HUES6 (cell line): ENCODE data around the gene COG6.

Experiments
- H3K27ac ChIP-seq: 2 replicates; pipeline ENCODE4 v1.7.0; 2013; ENCODE audit warnings: low read depth, mild to moderate bottlenecking, low read length, inconsistent platforms
- H3K27me3 ChIP-seq: 2 replicates; pipeline ENCODE4 v1.6.1; 2013; ENCODE audit warnings: low read length; ENCODE audit not compliant: control insufficient read depth, insufficient read depth
- H3K36me3 ChIP-seq: 2 replicates; pipeline ENCODE4 v1.6.1; 2013; ENCODE audit warnings: low read length; ENCODE audit not compliant: control insufficient read depth, insufficient read depth
- H3K4me1 ChIP-seq: 2 replicates; pipeline ENCODE4 v1.6.1; 2013; ENCODE audit warnings: low read length; ENCODE audit not compliant: control insufficient read depth, insufficient read depth
- H3K4me3 ChIP-seq: 2 replicates; pipeline ENCODE4 v1.5.1; 2013; ENCODE audit warnings: low read depth, low read length
- H3K9ac ChIP-seq: one replicate; pipeline ENCODE4 v1.6.1; 2013; ENCODE audit warnings: mild to moderate bottlenecking, low read length
- H3K9me3 ChIP-seq: 2 replicates; pipeline ENCODE4 v1.6.1; 2013; ENCODE audit warnings: low read depth, low read length; ENCODE audit not compliant: control insufficient read depth, insufficient read depth

COG6 gene

GRCh38 chr13:39676315-39676876 is 20.9 kb downstream of the COG6 start:
- Histone ChIP-seq H3K4me1 (no peaks in the 10 kb centered on the region), H3K4me3 (no peak overlapping the region), H3K36me3 (peaks cover 28% of the 10 kb centered on the region), H3K9me3 (peaks cover 6% of the 10 kb centered on the region), H3K27me3 (no peaks in the 10 kb centered on the region), H3K27ac (no peak overlapping the region), H3K9ac (no peak overlapping the region)

GRCh38 chr13:39682310-39682709 is 26.8 kb downstream of the COG6 start:
- H3K27ac ChIP-seq: no peak overlapping the region
- no peak overlapping the region for H3K9ac ChIP-seq
- no peak overlapping the region for H3K4me3 ChIP-seq

GRCh38 chr13:39682788-39683187 is 27.3 kb downstream of the COG6 start:
- H3K9ac ChIP-seq: no peak overlapping the region
- peaks cover 31% of the 10 kb centered on the region for H3K36me3 ChIP-seq
- no peak overlapping the region for H3K4me3 ChIP-seq
- H3K9me3 ChIP-seq: peaks cover 6% of the 10 kb centered on the region
- H3K27ac ChIP-seq: no peak overlapping the region
- H3K4me1 ChIP-seq: no peaks in the 10 kb centered on the region
- no peaks in the 10 kb centered on the region for H3K27me3 ChIP-seq

More at GRCh38 chr13:39682310-39682709, 26.8 kb downstream of the COG6 start:
- Histone ChIP-seq H3K27me3 (no peaks in the 10 kb centered on the region), H3K36me3 (peaks cover 28% of the 10 kb centered on the region), H3K4me1 (no peaks in the 10 kb centered on the region), H3K9me3 (peaks cover 6% of the 10 kb centered on the region)

GRCh38 chr13:39684531-39685137 is 29.2 kb downstream of the COG6 start:
- Histone ChIP-seq H3K36me3 (peaks cover 32% of the 10 kb centered on the region), H3K9ac (no peak overlapping the region)

GRCh38 chr13:39685652-39686051 is 30.2 kb downstream of the COG6 start:
- no peak overlapping the region for H3K4me3 ChIP-seq
- H3K4me1 ChIP-seq: no peaks in the 10 kb centered on the region
- H3K9me3 ChIP-seq: 0 out of 2 replicates have a peak, but pooled peaks cover under 1% of the 10 kb centered on the region
- H3K27ac ChIP-seq: no peak overlapping the region
- no peak overlapping the region for H3K9ac ChIP-seq
- H3K36me3 ChIP-seq: peaks cover 26% of the 10 kb centered on the region
- H3K27me3 ChIP-seq: no peaks in the 10 kb centered on the region

More at GRCh38 chr13:39684531-39685137, 29.2 kb downstream of the COG6 start:
- peaks cover 6% of the 10 kb centered on the region for H3K9me3 ChIP-seq
- H3K4me1 ChIP-seq: no peaks in the 10 kb centered on the region
- no peak overlapping the region for H3K27ac ChIP-seq
- H3K27me3 ChIP-seq: no peaks in the 10 kb centered on the region
- no peak overlapping the region for H3K4me3 ChIP-seq

- no peaks in the 10 kb centered on the region for H3K27me3 ChIP-seq
- no peak overlapping the region for H3K4me3 ChIP-seq
- H3K27ac ChIP-seq: no peak overlapping the region
- H3K9me3 ChIP-seq: no peaks in the 10 kb centered on the region
- no peak overlapping the region for H3K9ac ChIP-seq
- peaks cover 19% of the 10 kb centered on the region for H3K36me3 ChIP-seq
- no peaks in the 10 kb centered on the region for H3K4me1 ChIP-seq
Measured at GRCh38 chr13:39688278-39688677, 32.8 kb downstream of the COG6 start.

GRCh38 chr13:39688699-39689405 is 33.4 kb downstream of the COG6 start:
- no peaks in the 10 kb centered on the region for H3K9me3 ChIP-seq
- no peak overlapping the region for H3K4me3 ChIP-seq
- no peaks in the 10 kb centered on the region for H3K27me3 ChIP-seq
- no peak overlapping the region for H3K27ac ChIP-seq
- H3K36me3 ChIP-seq: peaks cover 19% of the 10 kb centered on the region
- no peak overlapping the region for H3K9ac ChIP-seq
- H3K4me1 ChIP-seq: no peaks in the 10 kb centered on the region

GRCh38 chr13:39692660-39693438 is 37.4 kb downstream of the COG6 start:
- Histone ChIP-seq H3K36me3 (peaks cover 19% of the 10 kb centered on the region), H3K9ac (no peak overlapping the region), H3K27ac (no peak overlapping the region), H3K4me3 (no peak overlapping the region), H3K9me3 (no peaks in the 10 kb centered on the region), H3K4me1 (no peaks in the 10 kb centered on the region), H3K27me3 (no peaks in the 10 kb centered on the region)

GRCh38 chr13:39699274-39699673 is 43.8 kb downstream of the COG6 start:
- Histone ChIP-seq H3K9ac (no peak overlapping the region), H3K9me3 (no peaks in the 10 kb centered on the region)

GRCh38 chr13:39712626-39713025 is 57.2 kb downstream of the COG6 start:
- H3K27me3 ChIP-seq: no peaks in the 10 kb centered on the region
- no peak overlapping the region for H3K9ac ChIP-seq

More at GRCh38 chr13:39699274-39699673, 43.8 kb downstream of the COG6 start:
- H3K4me3 ChIP-seq: no peak overlapping the region
- H3K27me3 ChIP-seq: no peaks in the 10 kb centered on the region
- H3K27ac ChIP-seq: no peak overlapping the region
- H3K36me3 ChIP-seq: 0 out of 2 replicates have a peak, but pooled peaks cover 5% of the 10 kb centered on the region
- no peaks in the 10 kb centered on the region for H3K4me1 ChIP-seq

More at GRCh38 chr13:39712626-39713025, 57.2 kb downstream of the COG6 start:
- H3K4me3 ChIP-seq: no peak overlapping the region
- no peaks in the 10 kb centered on the region for H3K36me3 ChIP-seq
- no peaks in the 10 kb centered on the region for H3K4me1 ChIP-seq
- peaks cover 6% of the 10 kb centered on the region for H3K9me3 ChIP-seq
- no peak overlapping the region for H3K27ac ChIP-seq
